HG03159 (cell line): ENCODE data around the gene LGALSL.

Experiments used
- ATAC-seq: cut with Tn5 transposase; IDR thresholded peaks from one replicate; pipeline ENCODE4 v1.9.1; 2021; ENCODE audit warnings: mild to moderate bottlenecking, moderate library complexity; ENCODE audit not compliant: unreplicated experiment

Gene LGALSL

DNA sequence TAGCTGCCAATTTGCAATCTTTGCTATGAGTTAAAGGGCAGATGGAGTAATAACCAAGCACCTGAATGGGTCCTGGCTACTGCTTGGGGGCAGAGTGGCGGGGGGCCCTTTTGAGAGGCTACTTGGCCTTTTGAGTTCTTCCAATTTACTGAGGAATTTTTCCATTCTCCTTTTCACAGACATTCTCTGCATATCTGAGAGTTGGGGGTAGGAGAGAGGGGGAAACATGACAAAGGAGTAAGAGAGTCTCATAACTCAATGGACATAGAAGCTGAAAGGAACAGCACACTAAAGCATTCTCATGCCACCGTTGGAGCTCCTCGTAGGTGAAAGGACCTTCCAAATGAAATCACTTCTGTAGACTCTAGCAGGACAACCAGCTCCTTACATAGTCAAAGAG lies 16.1 kb downstream of the LGALSL start:
- no peak for ATAC-seq

GRCh38 chr2:64470766-64471295 lies 16.9 kb downstream of the LGALSL start:
- ATAC-seq: no peak

DNA sequence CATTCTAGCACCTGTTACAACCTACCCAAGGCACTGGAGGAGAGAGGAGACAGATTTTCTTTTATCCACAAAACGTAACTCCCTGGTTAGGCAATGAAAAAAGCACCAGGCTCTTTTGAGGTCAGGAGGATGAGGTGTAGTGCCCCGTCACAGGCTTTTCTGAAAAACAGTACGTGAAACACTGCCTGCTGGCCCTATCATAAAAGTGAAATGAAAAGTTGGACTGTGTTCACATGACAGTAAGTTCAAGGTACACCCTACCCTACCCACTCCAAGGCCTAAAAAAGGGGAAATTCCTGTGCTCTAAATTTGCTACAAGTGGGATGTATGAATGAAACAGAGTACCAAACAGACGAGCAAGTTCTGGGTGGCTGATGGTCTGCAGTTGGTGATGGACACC lies 17.6 kb downstream of the LGALSL start:
- ATAC-seq: no peak

GRCh38 chr2:64472881-64473280 lies 18.9 kb downstream of the LGALSL start:
- ATAC-seq: no peak

DNA sequence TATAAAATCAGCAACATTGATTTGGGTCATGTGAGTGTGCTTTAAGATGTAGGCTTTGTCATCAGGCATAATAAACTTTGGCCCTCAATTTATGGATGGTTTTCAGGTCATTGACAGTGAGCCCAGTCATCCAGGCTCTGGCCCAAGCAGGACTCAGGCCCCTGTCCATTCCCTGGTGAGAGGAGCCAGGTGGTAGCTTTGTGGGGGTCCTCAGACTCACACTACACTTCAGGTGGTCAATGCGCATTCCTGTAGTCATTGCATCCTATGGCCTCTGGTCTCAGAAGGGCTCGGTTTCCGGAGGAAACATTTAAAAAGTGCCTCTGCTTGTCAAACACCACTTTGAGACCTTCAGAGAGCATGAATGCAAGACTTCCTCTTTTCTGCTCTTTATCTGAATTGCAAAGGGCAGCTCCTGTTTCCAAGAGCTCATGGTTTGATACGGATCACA lies 20.2 kb downstream of the LGALSL start:
- no peak for ATAC-seq

DNA sequence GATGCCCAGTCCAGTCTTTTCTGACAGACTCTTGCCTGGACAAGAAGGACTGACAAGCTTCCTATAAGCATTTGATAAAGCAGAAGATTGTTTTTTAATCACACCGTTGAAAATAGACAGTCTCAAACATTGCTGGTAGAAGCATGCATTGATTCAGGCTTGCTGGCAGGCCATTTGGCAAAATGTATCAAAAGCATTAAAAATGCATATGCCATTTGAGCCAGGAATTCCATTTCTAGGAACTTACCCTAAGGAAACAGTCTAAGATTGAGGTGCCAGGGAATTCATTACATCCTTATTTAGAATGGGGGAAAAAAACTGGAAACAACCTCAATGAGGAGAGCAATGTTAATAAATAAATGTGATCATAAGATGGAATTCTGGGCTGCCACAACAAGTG lies 20.7 kb downstream of the LGALSL start:
- ATAC-seq: no peak

DNA sequence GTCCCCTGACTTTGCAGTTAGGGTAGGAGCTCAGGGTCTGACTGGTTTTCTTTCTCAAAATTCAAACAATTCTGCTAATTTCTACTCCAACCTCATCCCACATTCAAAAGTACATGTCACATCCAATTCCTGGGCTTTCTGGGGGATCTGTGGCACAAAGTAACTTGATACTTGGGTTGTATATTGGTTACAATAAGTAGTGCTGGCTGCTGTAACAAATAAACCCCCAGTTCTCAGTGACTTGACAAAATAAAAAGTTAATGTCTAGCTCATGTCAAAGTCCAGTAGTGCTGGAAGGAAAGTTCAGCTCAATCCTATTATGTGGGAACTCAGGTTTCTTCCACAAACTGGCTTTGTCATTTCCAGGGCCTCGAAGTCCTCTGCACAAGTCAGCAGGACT lies 23.1 kb downstream of the LGALSL start:
- no peak for ATAC-seq

- ATAC-seq: no peak
Measured at GRCh38 chr2:64477979-64478378, 24.0 kb downstream of the LGALSL start.

- no peak for ATAC-seq
Measured at GRCh38 chr2:64478502-64479230, 24.7 kb downstream of the LGALSL start.

DNA sequence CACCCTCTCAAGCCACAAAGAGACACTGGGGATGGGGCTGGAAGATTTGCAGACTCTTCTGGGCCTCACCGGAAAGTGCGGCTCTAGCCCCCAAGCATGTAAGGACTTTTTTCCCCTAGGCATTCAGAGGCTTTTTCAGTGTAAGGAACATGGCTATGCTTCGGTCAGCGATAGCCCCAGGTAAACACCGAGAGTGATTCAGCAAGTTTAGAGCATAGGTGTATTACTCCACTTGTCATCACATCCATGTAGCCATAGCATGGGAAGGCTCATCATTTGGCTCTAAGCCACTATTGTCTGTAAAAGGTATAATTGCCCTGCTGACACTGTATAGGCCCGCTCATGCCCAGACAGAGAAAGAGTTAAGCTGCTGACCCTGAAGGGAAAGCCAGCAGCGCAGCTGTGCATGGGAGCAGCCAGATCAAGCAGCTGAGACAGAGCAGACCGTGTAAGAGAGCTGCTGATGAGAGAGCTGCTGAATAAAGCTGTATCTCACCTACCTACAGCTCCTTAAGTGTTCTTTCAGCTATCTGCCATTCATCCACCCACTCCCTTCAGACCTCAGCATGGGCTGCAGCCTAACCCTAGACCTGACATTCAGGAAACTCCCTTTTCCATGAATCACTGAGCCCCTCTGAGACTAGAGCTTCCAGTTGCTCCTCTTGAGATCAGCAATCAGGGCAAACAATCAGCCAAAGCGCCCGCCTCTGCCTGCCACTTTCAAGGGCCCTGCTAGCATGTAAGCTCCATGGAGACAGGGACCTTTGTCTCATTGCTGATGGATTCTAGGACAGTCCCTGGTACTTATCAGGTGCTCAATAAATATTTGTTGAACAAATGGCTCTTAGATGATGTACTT lies 25.5 kb downstream of the LGALSL start:
- ATAC-seq: no peak

DNA sequence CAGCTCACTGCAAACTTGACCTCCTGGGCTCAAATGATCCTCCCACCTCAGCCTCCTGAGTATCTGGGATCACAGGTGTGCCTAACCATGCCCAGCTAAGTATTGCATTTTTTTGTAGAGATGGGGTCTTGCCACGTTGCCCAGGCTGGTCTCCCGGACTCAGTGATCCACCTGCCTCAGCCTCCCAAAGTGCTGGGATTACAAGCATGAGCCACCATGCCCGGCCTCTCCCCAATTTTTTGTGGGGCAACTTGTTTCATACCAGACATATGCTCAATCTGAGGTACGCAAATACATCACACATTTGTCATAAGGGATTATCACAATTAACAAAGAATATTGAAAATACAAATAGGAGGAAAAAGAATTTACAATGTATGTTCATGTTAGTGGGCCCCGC lies 27.7 kb downstream of the LGALSL start:
- ATAC-seq: no peak

GRCh38 chr2:64482243-64482642 lies 28.3 kb downstream of the LGALSL start:
- ATAC-seq: no peak

GRCh38 chr2:64482765-64483504 lies 29.0 kb downstream of the LGALSL start:
- no peak for ATAC-seq

- ATAC-seq: no peak
Measured at GRCh38 chr2:64485331-64485730, 31.4 kb downstream of the LGALSL start.

DNA sequence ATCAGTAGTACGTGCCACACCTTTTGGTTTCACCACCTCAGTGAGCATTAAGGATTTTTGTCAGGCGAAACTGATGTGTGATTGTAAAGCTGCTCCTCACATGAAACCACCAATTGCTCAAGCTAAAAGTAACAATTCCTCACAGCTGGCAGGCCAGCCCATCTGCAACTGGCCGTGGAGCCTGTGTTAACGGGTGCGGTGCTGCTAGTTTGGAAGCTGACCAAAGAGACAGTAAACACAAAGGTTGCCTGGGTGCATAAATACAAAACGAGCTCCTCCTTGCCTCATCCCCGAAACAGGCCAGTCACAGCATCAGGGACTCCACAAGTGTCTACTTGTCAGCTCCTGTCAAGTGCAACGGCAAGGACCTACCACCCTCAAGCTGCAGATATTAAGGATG lies 32.0 kb downstream of the LGALSL start:
- no peak for ATAC-seq

- ATAC-seq: no peak
Measured at GRCh38 chr2:64487256-64488049, 33.5 kb downstream of the LGALSL start.

DNA sequence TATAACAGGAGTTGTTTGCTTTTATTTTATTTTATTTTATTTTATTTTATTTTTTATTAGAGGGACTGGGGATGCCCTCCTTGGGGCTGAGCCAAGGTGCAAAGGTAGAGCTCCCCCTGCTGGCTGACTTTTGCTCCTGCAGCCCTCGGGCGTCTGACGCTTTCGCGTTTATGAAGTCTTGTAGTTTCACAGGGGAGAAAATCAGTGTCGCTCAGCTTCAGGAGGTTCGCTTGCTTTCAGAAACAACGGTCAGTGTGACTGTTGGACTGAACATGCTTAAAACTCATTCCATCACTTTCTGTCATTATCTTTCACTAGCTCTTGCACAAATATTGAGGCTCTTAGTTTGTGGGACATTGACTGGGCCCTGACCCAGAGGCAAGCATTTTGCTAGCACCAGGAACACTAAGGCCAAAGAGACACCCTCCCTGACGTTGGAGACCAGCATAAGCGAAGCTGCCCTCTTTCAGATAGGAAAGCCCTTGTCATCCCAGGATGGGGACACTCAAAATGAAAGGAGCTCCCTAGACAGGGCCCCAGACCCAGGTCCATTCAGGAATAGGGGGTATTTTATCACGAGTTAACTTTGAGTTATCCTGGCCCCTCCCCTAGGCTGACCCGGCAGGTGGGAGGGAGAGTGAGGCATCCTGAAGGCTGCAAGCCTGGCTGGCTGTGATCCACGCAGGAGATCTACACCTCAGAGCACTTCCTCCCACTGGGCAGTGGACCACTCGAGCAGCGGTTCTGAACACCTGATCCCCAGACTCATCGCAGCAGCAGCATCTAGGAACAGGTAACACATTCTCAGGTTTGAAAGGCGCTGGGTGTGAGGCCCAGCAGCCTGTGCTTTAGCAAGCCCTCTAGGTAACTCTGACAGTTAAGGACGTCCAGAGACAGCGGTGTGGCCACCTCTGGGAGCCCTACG lies 34.4 kb downstream of the LGALSL start:
- ATAC-seq: no peak

- no peak for ATAC-seq
Measured at GRCh38 chr2:64489081-64489751, 35.3 kb downstream of the LGALSL start.

DNA sequence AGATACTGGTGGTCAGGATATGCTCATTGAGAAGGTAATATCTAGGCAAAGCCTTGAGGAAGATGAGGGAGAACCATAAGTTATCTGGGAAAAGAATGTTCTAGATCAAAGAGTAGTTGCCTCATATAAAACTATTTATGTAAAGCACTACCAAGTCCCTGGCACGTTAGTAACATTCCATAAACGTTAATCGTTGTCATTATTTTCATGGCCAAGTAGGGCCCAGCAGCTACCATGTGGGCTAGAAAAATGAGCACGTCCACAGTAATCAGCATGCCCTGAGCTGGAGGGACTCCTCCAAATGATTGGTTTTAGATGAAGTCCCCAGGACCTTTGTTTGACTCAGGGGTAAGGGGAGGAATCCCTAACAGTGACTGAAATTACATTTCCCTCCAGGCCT lies 37.5 kb downstream of the LGALSL start:
- no peak for ATAC-seq
